GM23338 (cell line): ENCODE data around the gene YWHAB.

Experiments used
- CREB1 ChIP-seq: fragments of 250-450 bp; sonication (Bioruptor Pico); IDR thresholded peaks from 2 replicates; pipeline ENCODE4 v1.5.0; 2020; ENCODE audit warnings: low read depth, mild to moderate bottlenecking, moderate library complexity
- EZH2 ChIP-seq: fragments of 200-600 bp; sonication (generic); IDR thresholded peaks from one replicate; pipeline ENCODE4 v1.8.0; 2017; ENCODE audit warnings: antibody characterized with exemption, mild to moderate bottlenecking, low read depth; ENCODE audit not compliant: unreplicated experiment
- EZH2phosphoT487 ChIP-seq: fragments of 200-600 bp; sonication (generic); IDR thresholded peaks from one replicate; pipeline ENCODE4 v1.8.1; 2018; ENCODE audit warnings: antibody characterized with exemption; ENCODE audit not compliant: unreplicated experiment
- JUNB ChIP-seq: IDR thresholded peaks from one replicate; pipeline ENCODE4 v1.6.1; 2016; ENCODE audit warnings: antibody characterized with exemption; ENCODE audit not compliant: unreplicated experiment
- NANOG ChIP-seq: IDR thresholded peaks from 2 replicates; pipeline ENCODE4 v1.6.1; 2016; ENCODE audit warnings: antibody characterized with exemption, borderline replicate concordance
- POLR2AphosphoS5 ChIP-seq: IDR thresholded peaks from 2 replicates; pipeline ENCODE4 v1.6.1; 2016; ENCODE audit warnings: antibody characterized with exemption, low read depth
- STAT1 ChIP-seq: IDR thresholded peaks from one replicate; pipeline ENCODE4 v1.6.1; 2016; ENCODE audit warnings: antibody characterized with exemption; ENCODE audit not compliant: unreplicated experiment
- ZNF331 ChIP-seq: fragments of 250-450 bp; sonication (Bioruptor Pico); IDR thresholded peaks from 2 replicates; pipeline ENCODE4 v1.5.0; 2020; ENCODE audit warnings: low read depth, mild to moderate bottlenecking, moderate library complexity
- TF ChIP-seq, protein P1 (sequence below), 2 experiments: fragments of 200-600 bp in 1 of 2; sonication (generic) in 1 of 2; conservative IDR thresholded peaks; 2 replicates each; pipeline versions ENCODE4 v1.5.1 to v1.6.1; 2016 to 2017; ENCODE audit warnings: antibody characterized with exemption in 2 of 2, low read depth in 2 of 2, mild to moderate bottlenecking in 2 of 2, moderate library complexity in 1 of 2
- TF ChIP-seq, protein P2 (sequence below): IDR thresholded peaks from one replicate; pipeline ENCODE4 v1.6.1; 2018; ENCODE audit warnings: antibody characterized with exemption; ENCODE audit not compliant: unreplicated experiment
- TF ChIP-seq, protein P3 (sequence below): fragments of 250-450 bp; sonication (Bioruptor Pico); IDR thresholded peaks from 2 replicates; pipeline ENCODE4 v1.5.0; 2020; ENCODE audit warnings: mild to moderate bottlenecking, moderate library complexity

DNA sequence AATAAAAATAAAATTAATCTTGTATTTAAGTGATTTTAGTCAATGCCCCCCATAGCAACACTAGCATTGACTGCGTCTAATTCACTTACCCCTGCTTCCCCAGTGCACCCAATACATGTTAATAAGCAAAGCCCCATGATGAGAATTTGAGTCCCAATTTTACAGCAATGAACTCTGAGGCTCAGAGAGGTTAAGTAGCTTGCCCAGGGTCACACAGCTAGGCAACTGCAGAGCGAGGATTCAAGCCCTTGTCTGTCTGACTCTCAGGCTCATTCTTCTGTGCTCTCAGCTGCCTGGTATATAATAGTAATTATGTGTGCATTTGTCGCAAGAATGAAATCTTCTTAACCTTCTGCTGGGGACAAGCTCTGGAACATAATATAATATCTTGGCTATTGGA, 32.8 kb downstream of the YWHAB start:
- TF ChIP-seq CREB1 (CRISPR knock-in tag) (no peak), STAT1 (no peak), EZH2phosphoT487 (no peak), EZH2 (no peak), POLR2AphosphoS5 (no peak), JUNB (no peak), ZNF331 (CRISPR knock-in tag) (no peak), NANOG (no peak)
- TF ChIP-seq, protein P1, sequence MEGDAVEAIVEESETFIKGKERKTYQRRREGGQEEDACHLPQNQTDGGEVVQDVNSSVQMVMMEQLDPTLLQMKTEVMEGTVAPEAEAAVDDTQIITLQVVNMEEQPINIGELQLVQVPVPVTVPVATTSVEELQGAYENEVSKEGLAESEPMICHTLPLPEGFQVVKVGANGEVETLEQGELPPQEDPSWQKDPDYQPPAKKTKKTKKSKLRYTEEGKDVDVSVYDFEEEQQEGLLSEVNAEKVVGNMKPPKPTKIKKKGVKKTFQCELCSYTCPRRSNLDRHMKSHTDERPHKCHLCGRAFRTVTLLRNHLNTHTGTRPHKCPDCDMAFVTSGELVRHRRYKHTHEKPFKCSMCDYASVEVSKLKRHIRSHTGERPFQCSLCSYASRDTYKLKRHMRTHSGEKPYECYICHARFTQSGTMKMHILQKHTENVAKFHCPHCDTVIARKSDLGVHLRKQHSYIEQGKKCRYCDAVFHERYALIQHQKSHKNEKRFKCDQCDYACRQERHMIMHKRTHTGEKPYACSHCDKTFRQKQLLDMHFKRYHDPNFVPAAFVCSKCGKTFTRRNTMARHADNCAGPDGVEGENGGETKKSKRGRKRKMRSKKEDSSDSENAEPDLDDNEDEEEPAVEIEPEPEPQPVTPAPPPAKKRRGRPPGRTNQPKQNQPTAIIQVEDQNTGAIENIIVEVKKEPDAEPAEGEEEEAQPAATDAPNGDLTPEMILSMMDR (conservative IDR thresholded peaks at IDR 0.05; ENCODE audit: low read depth in 2 of 2) = no peak
- TF ChIP-seq, protein P2, sequence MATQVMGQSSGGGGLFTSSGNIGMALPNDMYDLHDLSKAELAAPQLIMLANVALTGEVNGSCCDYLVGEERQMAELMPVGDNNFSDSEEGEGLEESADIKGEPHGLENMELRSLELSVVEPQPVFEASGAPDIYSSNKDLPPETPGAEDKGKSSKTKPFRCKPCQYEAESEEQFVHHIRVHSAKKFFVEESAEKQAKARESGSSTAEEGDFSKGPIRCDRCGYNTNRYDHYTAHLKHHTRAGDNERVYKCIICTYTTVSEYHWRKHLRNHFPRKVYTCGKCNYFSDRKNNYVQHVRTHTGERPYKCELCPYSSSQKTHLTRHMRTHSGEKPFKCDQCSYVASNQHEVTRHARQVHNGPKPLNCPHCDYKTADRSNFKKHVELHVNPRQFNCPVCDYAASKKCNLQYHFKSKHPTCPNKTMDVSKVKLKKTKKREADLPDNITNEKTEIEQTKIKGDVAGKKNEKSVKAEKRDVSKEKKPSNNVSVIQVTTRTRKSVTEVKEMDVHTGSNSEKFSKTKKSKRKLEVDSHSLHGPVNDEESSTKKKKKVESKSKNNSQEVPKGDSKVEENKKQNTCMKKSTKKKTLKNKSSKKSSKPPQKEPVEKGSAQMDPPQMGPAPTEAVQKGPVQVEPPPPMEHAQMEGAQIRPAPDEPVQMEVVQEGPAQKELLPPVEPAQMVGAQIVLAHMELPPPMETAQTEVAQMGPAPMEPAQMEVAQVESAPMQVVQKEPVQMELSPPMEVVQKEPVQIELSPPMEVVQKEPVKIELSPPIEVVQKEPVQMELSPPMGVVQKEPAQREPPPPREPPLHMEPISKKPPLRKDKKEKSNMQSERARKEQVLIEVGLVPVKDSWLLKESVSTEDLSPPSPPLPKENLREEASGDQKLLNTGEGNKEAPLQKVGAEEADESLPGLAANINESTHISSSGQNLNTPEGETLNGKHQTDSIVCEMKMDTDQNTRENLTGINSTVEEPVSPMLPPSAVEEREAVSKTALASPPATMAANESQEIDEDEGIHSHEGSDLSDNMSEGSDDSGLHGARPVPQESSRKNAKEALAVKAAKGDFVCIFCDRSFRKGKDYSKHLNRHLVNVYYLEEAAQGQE = no peak
- TF ChIP-seq, protein P3, sequence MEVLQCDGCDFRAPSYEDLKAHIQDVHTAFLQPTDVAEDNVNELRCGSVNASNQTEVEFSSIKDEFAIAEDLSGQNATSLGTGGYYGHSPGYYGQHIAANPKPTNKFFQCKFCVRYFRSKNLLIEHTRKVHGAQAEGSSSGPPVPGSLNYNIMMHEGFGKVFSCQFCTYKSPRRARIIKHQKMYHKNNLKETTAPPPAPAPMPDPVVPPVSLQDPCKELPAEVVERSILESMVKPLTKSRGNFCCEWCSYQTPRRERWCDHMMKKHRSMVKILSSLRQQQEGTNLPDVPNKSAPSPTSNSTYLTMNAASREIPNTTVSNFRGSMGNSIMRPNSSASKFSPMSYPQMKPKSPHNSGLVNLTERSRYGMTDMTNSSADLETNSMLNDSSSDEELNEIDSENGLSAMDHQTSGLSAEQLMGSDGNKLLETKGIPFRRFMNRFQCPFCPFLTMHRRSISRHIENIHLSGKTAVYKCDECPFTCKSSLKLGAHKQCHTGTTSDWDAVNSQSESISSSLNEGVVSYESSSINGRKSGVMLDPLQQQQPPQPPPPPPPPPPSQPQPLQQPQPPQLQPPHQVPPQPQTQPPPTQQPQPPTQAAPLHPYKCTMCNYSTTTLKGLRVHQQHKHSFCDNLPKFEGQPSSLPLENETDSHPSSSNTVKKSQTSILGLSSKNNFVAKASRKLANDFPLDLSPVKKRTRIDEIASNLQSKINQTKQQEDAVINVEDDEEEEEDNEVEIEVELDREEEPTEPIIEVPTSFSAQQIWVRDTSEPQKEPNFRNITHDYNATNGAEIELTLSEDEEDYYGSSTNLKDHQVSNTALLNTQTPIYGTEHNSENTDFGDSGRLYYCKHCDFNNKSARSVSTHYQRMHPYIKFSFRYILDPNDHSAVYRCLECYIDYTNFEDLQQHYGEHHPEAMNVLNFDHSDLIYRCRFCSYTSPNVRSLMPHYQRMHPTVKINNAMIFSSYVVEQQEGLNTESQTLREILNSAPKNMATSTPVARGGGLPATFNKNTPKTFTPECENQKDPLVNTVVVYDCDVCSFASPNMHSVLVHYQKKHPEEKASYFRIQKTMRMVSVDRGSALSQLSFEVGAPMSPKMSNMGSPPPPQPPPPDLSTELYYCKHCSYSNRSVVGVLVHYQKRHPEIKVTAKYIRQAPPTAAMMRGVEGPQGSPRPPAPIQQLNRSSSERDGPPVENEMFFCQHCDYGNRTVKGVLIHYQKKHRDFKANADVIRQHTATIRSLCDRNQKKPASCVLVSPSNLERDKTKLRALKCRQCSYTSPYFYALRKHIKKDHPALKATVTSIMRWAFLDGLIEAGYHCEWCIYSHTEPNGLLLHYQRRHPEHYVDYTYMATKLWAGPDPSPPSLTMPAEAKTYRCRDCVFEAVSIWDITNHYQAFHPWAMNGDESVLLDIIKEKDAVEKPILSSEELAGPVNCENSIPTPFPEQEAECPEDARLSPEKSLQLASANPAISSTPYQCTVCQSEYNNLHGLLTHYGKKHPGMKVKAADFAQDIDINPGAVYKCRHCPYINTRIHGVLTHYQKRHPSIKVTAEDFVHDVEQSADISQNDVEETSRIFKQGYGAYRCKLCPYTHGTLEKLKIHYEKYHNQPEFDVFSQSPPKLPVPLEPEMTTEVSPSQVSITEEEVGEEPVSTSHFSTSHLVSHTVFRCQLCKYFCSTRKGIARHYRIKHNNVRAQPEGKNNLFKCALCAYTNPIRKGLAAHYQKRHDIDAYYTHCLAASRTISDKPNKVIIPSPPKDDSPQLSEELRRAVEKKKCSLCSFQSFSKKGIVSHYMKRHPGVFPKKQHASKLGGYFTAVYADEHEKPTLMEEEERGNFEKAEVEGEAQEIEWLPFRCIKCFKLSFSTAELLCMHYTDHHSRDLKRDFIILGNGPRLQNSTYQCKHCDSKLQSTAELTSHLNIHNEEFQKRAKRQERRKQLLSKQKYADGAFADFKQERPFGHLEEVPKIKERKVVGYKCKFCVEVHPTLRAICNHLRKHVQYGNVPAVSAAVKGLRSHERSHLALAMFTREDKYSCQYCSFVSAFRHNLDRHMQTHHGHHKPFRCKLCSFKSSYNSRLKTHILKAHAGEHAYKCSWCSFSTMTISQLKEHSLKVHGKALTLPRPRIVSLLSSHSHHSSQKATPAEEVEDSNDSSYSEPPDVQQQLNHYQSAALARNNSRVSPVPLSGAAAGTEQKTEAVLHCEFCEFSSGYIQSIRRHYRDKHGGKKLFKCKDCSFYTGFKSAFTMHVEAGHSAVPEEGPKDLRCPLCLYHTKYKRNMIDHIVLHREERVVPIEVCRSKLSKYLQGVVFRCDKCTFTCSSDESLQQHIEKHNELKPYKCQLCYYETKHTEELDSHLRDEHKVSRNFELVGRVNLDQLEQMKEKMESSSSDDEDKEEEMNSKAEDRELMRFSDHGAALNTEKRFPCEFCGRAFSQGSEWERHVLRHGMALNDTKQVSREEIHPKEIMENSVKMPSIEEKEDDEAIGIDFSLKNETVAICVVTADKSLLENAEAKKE (CRISPR knock-in tag) = no peak
